Head of caudate nucleus (tissue), 42 donors: ENCODE measurements around the gene LHX3.
"Not testable (repeated sequence)": the region's sequence is repeated elsewhere in the genome, so short reads cannot be mapped to it uniquely, and the experiment has no call there.

Source experiments
- DNase-seq, 42 donors: peaks; one replicate each; pipeline versions ENCODE4 v3.0.0 to v3.0.0-alpha.2; 2020 to 2021; ENCODE audit warnings: mixed read lengths in 7 of 42
- intact Hi-C: fragments of 100-400 bp; cut with DNase I; formaldehyde crosslinking; loops from one replicate; pipeline ENCODE4 v1.15.0; 2022

LHX3 gene

DNA sequence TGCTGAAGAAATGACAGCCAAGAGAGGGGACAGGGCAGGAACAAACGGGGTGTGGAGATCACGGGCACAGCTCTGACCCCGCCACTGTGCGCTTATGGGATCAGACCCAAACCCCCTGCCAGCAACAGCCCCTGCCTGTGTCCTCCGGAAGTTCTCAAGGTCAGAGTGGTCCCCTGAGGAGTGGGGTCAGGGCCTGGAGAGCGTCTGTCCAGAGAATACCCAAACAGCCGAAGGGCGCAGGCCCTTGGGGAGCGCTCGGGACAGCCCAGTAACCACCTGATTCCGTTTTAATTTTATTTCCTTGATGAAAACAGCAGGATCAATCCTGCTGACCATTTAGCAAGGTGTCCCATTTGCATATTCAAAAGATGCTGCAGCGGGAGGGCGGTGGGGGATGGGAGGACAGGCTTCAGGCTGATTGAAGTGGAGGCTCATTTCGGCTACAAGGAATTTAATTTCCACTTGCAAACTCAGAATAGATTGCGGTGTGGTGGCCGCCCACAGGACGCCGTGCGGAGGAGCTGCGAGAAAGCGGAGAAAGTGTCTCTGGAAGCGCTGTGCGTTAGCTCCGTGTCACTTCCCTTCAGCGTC lies 53.6 kb downstream of the LHX3 start:
- peak in 3 of 42 donors; percentile 16 to 28 (median 21) for DNase-seq

DNA sequence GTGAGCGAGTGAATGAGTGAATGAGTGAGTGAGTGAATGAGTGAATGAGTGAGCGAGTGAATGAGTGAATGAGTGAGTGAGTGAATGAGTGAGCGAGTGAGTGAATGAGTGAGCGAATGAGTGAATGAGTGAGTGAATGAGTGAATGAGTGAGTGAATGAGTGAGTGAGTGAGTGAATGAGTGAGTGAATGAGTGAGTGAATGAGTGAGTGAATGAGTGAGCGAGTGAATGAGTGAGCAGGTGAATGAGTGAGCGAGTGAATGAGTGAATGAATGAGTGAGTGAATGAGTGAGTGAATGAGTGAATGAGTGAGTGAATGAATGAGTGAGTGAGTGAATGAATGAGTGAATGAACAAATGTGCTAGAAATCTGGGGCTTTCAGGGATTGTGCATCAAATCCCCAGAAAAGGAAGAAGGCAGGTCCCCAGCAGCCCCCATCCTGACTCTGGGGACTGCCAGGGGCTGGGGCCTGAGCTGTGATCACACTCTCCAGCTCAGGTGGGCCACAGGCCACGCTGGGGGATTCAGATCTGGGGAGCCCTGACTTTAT lies 54.2 kb downstream of the LHX3 start:
- DNase-seq, intact Hi-C loops: not testable (repeated sequence)

More for the DNA sequence above, 53.6 kb downstream of the LHX3 start:
- intact Hi-C loops = no loop called here

DNA sequence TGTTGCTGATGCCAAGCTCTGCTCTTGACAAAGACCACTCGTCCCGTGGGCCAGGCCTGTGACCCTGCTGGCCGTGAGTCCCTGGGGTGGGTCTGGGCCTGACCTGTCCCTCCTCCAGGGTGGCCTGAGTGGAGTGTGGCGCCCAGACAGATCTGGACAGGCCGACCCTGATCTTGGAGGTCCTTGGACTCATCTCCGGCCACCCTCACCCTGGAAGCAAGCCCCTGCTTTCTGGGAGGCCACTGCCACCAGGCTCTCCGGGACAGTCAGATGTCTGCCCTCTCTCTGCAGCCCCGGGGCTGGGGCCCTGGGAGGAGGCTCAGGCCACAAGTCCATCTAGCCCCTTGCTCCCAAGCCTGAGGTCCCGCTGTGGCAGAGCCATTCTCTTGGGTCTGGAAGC lies 55.1 kb downstream of the LHX3 start:
- DNase-seq = no peak
- intact Hi-C loops = no loop called here

DNA sequence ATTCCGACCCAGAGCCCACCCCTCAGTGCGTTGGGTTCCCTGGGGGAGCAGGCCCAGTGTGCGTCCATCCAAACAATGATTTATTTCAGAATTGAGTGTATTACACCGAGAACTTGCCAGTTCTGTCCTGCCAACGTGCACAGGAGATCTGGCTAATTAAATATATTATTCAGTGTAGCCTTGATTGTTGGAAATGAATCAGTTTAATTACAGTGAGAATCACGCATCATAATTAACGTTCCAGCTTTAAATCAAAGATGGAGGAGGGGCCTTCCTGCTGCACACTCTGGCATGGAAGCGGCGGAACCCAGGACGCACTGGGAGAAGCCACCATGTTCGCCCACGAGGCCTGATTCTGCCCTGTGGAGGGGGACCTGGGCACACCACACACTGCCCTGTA lies 55.6 kb downstream of the LHX3 start:
- DNase-seq = no peak
- intact Hi-C loops = no loop called here

DNA sequence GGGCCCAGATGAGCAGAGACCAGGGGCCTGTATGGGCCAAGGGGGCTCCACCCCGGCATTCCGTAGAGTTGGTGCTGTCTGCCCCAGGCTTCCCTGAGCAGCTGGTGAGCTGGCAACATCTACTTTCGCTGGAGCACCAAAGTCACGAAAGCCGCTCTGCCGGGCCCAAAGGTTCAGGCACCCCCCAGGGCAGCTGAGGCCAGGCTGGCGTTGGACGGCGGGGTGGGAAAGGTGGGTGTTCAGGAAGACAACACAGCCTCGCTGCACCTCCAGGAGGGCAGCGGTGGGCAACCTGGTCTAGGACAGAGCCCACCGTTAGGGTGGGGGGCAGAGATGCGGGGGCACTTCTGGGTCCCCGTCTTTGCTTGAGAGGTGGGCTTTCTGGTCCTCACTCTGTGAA lies 56.2 kb downstream of the LHX3 start:
- DNase-seq = no peak
- intact Hi-C loops = no loop called here

DNA sequence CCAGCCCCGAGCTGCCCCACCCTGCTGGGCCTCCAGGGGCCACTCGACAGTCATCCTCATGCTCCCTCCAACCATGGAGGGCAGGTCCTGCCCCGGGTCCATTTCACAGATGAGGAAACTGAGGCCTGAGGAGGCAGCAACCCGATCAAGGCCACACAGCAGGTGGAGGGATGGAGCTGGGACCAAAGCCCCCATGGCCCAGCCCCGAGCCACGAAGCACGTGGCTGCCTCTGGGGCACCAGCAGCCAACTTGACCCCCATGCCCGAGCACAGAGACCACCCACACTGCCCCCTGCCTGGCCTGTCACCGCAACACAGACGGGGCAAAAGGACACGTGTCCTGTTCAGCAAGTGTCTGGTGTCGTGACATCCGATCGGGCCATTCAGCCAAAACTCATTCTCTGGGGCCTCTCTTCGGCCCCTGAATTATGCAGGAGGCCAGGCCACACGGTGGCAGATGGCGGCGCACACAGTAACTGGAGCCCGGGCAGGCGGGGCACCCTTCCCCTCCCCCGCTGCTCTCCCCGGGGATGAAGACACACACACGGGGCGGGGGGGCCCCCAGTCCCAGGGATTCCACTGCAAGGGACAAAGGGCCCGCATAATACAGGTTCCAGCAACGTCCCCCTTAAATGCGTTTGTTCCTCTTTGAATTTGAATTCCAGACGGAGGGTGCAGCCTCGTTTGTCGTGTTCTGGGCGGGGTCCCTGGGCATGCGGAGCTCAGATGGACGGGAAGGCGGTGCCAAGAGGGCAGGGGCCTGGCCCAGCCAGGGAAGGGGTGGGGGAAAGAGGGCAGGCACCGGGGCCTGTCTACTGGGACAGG lies 56.8 kb downstream of the LHX3 start:
- intact Hi-C loops = no loop called here
- DNase-seq = no peak

DNA sequence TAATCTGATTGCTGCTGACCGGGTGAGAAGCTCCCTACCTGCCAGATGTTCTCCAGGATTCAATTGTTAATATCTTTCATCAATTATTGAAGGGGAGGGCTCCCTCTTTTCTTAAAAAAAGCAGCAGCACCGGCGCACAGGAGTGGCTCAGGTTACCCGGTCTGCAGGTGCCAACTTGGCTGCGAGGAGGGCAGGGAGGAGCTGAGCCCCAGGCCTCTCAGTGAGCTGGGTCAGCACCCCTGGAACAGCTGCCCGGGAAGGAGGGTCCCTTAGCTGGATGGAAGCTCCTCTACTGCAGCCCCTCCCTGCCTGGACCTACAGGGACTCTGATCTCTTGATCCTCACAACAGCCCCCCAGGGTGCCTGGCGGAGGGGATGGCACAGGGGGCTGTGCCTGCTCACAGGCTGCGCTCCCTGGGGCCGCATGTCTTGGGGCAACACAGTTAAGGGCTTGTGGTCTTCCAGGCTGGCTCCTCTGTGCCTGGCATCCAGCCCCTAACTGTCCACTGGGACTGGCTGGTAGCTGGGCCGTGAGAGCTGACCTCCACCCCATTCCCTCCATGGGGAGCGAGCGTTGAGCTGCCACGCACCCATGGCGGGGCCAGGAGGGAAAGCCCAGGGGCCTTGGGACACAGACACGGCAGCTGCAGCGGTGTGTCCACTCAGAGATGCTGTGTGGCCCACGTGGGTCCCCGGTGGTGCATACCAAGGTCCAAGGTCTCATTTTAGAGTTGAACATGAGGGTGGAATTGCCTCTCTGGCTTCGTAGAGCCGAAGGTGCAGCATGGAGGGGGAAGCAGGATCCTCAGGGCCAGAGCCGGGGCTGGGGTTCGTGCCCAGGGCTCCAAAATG lies 57.7 kb downstream of the LHX3 start:
- DNase-seq = no peak
- intact Hi-C loops = no loop called here
